ENCODE data around the gene CALML4. TPM values are rescaled to one million over a fixed set of nuclear protein-coding genes. Genes with fewer than 3 reads are reported as not detected.

The CALML4 gene
- total RNA-seq, 1 experiment from 2014 or later: 12.6 TPM

GRCh38 chr15:68218331-68218730, 13.2 kb upstream of the CALML4 start:
- POLR2A ChIA-PET (ENCODE audit: unreplicated experiment): no interaction called here
- no peak overlapping the region for H3K27ac ChIP-seq
- no peaks in the 10 kb centered on the region for H3K36me3 ChIP-seq (ENCODE audit: low read depth)
- no TSS peak for BruUV-seq (replicated peaks)
- H3K79me2 ChIP-seq (ENCODE audit: low read depth): peaks cover 10% of the 10 kb centered on the region; the same call in 1 of the 2 replicates
- H4K20me1 ChIP-seq (ENCODE audit: insufficient read depth): no peaks in the 10 kb centered on the region
- H3K27me3 ChIP-seq (ENCODE audit: insufficient read depth, low read depth): no peaks in the 10 kb centered on the region
- H3F3A ChIP-seq (ENCODE audit: insufficient read depth, low read depth): no peaks in the 10 kb centered on the region
- no peaks in the 10 kb centered on the region for H3K4me1 ChIP-seq (replicated peaks; ENCODE audit: insufficient read depth)
- H2AFZ ChIP-seq: no peak overlapping the region
- H3K4me2 ChIP-seq: no peak overlapping the region
- intact Hi-C loops (cut with micrococcal nuclease; ENCODE audit: unreplicated experiment): no loop called here
- H3K4me3 ChIP-seq: no peak overlapping the region
- CTCF ChIA-PET: no interaction called here
- TF ChIP-seq CTCF (conservative IDR thresholded peaks at IDR 0.05): no peak
- no peak for TF ChIP-seq EZH2 (IDR thresholded peaks at IDR 0.05; ENCODE audit: low read depth)
- no peaks in the 10 kb centered on the region for H3K9me2 ChIP-seq (ENCODE audit: insufficient read depth)
- H3K9me3 ChIP-seq (ENCODE audit: insufficient read depth, low read depth): no peaks in the 10 kb centered on the region
- no peak for DNase-seq

DNA sequence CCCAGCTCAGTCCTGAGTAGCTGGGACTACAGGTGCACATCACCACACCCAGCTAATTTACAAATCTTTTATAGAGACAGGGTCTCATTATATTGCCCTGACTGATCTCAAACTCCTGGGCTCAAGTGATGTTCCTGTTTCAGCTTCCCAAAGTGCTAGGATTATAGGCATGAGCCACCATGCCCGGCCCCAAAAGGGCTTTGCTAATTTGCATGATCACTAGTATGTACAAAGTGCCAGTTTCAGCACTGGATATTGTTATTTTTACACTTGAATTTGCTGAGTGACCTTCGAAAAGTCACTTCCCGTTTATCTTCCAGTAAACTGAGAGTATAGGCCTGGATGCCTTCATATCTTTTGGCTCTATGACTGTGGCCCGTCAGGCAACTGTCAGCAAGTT, 12.2 kb upstream of the CALML4 start:
- no TSS peak for BruUV-seq (replicated peaks)
- CTCF ChIA-PET: no interaction called here

GRCh38 chr15:68214838-68215254, 9.7 kb upstream of the CALML4 start:
- no peaks in the 10 kb centered on the region for H3F3A ChIP-seq (ENCODE audit: insufficient read depth, low read depth)
- H3K9me2 ChIP-seq (ENCODE audit: insufficient read depth): no peaks in the 10 kb centered on the region
- H3K4me3 ChIP-seq: no peak overlapping the region
- H3K4me2 ChIP-seq: no peak overlapping the region
- H3K9me3 ChIP-seq (ENCODE audit: insufficient read depth, low read depth): no peaks in the 10 kb centered on the region
- no peaks in the 10 kb centered on the region for H3K27me3 ChIP-seq (ENCODE audit: insufficient read depth, low read depth)
- no TSS peak for BruUV-seq (replicated peaks)
- H4K20me1 ChIP-seq (ENCODE audit: insufficient read depth): no peaks in the 10 kb centered on the region
- no peak for DNase-seq
- intact Hi-C loops (cut with micrococcal nuclease; ENCODE audit: unreplicated experiment): no loop called here
- no peak overlapping the region for H3K27ac ChIP-seq
- peaks cover 6% of the 10 kb centered on the region; the same call in 1 of the 2 replicates for H3K79me2 ChIP-seq (ENCODE audit: low read depth)
- H3K36me3 ChIP-seq (ENCODE audit: low read depth): no peaks in the 10 kb centered on the region
- ChIA-PET CTCF (no interaction called here), POLR2A (ENCODE audit: unreplicated experiment) (no interaction called here)
- no peak overlapping the region for H2AFZ ChIP-seq
- TF ChIP-seq EZH2 (IDR thresholded peaks at IDR 0.05; ENCODE audit: low read depth): no peak
- TF ChIP-seq CTCF (conservative IDR thresholded peaks at IDR 0.05): no peak
- H3K4me1 ChIP-seq (replicated peaks; ENCODE audit: insufficient read depth): no peaks in the 10 kb centered on the region

More for the DNA sequence above, 12.2 kb upstream of the CALML4 start:
- Histone ChIP-seq H3K27me3 (ENCODE audit: insufficient read depth, low read depth) (no peaks in the 10 kb centered on the region), H3K9me2 (ENCODE audit: insufficient read depth) (no peaks in the 10 kb centered on the region), H3K79me2 (ENCODE audit: low read depth) (peaks cover 6% of the 10 kb centered on the region; the same call in 1 of the 2 replicates), H3F3A (ENCODE audit: insufficient read depth, low read depth) (no peaks in the 10 kb centered on the region), H3K4me1 (replicated peaks; ENCODE audit: insufficient read depth) (no peaks in the 10 kb centered on the region), H3K27ac (no peak overlapping the region), H3K4me3 (no peak overlapping the region), H2AFZ (no peak overlapping the region), H4K20me1 (ENCODE audit: insufficient read depth) (no peaks in the 10 kb centered on the region), H3K36me3 (ENCODE audit: low read depth) (no peaks in the 10 kb centered on the region), H3K4me2 (no peak overlapping the region), H3K9me3 (ENCODE audit: insufficient read depth, low read depth) (no peaks in the 10 kb centered on the region)
- intact Hi-C loops (cut with micrococcal nuclease; ENCODE audit: unreplicated experiment): no loop called here
- TF ChIP-seq EZH2 (IDR thresholded peaks at IDR 0.05; ENCODE audit: low read depth) (no peak), CTCF (conservative IDR thresholded peaks at IDR 0.05) (no peak)
- POLR2A ChIA-PET (ENCODE audit: unreplicated experiment): interaction anchor here (0.6 kb wide), 1 partner anchor 1067 kb away, joined by 7 read pairs; no protein-coding TSS in a partner anchor
- no peak for DNase-seq
